SH-SY5Y (cell line): ENCODE data around the gene ZNF689.

Source experiments
- GATA2 ChIP-seq: IDR thresholded peaks from 2 replicates; pipeline ENCODE4 v1.6.1; 2011; ENCODE audit warnings: mild to moderate bottlenecking, low read depth, low read length
- GATA3 ChIP-seq: IDR thresholded peaks from 2 replicates; pipeline ENCODE4 v1.6.1; 2011; ENCODE audit warnings: low read depth, mild to moderate bottlenecking, low read length, moderate library complexity

DNA sequence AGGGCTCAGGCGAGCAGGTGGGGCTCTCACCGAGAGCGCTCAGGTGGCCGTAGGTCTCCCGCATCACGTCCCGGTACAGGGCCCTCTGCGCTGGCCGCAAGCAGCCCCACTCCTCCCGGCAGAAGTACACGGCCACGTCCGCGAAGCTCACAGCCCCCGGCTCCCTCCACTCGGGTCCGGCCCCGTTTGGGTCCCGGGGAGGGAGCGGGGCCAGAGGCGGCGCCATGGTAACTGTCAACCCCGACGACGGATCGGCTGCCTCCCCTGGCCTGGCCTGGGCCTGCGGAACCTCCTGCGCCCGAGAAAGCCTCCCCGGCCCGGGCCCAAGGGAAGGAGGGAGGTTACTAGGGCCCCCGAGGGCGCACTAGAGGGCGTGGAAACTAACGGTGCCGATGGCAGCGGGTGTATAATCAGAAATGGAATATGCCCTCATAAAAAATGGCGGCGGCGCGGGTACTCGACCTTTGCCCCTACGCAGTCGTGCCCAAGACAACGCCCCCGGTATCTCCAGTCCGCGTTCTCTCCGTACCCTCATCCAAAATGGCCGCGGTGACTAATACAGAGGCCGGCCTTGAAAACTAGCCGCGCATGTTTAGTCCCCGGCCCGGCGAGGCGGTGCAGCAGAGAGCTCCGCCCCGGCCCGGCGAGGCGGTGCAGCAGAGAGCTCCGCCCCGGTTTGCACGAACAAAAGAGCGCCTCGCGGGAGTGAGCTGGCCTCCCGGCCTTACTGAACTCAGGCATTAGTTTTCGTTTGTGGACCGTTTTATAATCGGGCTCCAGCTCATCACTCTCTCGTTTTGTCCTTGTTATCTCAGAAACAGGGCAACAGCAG, 52.0 kb downstream of the ZNF689 start, which contains the start of gene ZNF764:
- TF ChIP-seq GATA2 (no peak), GATA3 (no peak)
